B cell (primary cell): ENCODE data around the gene UMODL1.

Experiments
- EZH2 ChIP-seq: IDR thresholded peaks from 2 replicates; pipeline ENCODE4 v1.6.1; 2012; ENCODE audit warnings: borderline replicate concordance, low read depth, mild to moderate bottlenecking, moderate library complexity, low read length; ENCODE audit not compliant: insufficient read depth, poor library complexity, severe bottlenecking
- TF ChIP-seq, protein P1 (sequence below): fragments of 200-600 bp; IDR thresholded peaks from one replicate; pipeline ENCODE4 v1.8.0; 2022; ENCODE audit warnings: antibody characterized with exemption, mild to moderate bottlenecking

DNA sequence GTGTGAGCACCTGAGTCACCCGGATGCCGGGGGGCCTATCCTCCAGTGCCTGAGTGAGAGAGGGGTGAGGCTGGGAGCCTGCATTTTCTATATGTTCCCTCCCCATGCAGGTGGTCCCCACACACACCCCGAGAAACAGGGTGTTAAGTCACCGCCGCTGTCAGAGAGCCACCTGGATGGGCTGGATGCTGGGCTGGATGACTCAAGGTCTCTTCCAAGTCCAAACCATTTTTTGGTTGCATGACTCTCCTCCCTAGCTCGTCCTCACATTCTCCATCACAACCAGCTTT, 2.9 kb upstream of the UMODL1 start:
- TF ChIP-seq, protein P1, sequence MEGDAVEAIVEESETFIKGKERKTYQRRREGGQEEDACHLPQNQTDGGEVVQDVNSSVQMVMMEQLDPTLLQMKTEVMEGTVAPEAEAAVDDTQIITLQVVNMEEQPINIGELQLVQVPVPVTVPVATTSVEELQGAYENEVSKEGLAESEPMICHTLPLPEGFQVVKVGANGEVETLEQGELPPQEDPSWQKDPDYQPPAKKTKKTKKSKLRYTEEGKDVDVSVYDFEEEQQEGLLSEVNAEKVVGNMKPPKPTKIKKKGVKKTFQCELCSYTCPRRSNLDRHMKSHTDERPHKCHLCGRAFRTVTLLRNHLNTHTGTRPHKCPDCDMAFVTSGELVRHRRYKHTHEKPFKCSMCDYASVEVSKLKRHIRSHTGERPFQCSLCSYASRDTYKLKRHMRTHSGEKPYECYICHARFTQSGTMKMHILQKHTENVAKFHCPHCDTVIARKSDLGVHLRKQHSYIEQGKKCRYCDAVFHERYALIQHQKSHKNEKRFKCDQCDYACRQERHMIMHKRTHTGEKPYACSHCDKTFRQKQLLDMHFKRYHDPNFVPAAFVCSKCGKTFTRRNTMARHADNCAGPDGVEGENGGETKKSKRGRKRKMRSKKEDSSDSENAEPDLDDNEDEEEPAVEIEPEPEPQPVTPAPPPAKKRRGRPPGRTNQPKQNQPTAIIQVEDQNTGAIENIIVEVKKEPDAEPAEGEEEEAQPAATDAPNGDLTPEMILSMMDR, result no peak
- TF ChIP-seq EZH2, result no peak
